NCI-H146 (cell line): ENCODE measurements around the gene CD160.
"Not testable (repeated sequence)": the region's sequence is repeated elsewhere in the genome, so short reads cannot be mapped to it uniquely, and the experiment has no call there.

Experiments
- DNase-seq: peaks from one replicate; lab custom pipeline; 2025; lab: John Stamatoyannopoulos, UW

Gene CD160

GRCh38 chr1:145710291-145711027 lies 8.8 kb upstream of the CD160 start:
- DNase-seq: no peak

- no peak for DNase-seq
Measured at GRCh38 chr1:145711213-145711651, 8.1 kb upstream of the CD160 start.

- no peak for DNase-seq
Measured at GRCh38 chr1:145714524-145715111, 4.7 kb upstream of the CD160 start.

GRCh38 chr1:145716641-145717345 lies 2.5 kb upstream of the CD160 start:
- no peak for DNase-seq

- no peak for DNase-seq
Measured at GRCh38 chr1:145717833-145718232, 1.5 kb upstream of the CD160 start.

GRCh38 chr1:145718465-145718864 lies 834 bp upstream of the CD160 start:
- not testable (repeated sequence) for DNase-seq

GRCh38 chr1:145720556-145720877 lies 1.2 kb downstream of the CD160 start:
- DNase-seq: no peak

GRCh38 chr1:145720878-145721671 lies 1.8 kb downstream of the CD160 start:
- DNase-seq: peak; percentile 60

GRCh38 chr1:145726193-145726592 lies 6.9 kb downstream of the CD160 start:
- not testable (repeated sequence) for DNase-seq

- no peak for DNase-seq
Measured at GRCh38 chr1:145729196-145729595, 9.9 kb downstream of the CD160 start.

GRCh38 chr1:145729666-145730436 lies 10.6 kb downstream of the CD160 start:
- no peak for DNase-seq

- DNase-seq: no peak
Measured at GRCh38 chr1:145730467-145730866, 11.2 kb downstream of the CD160 start.

- DNase-seq: no peak
Measured at GRCh38 chr1:145730900-145731299, 11.6 kb downstream of the CD160 start.

- no peak for DNase-seq
Measured at GRCh38 chr1:145736191-145736590, 16.9 kb downstream of the CD160 start.

GRCh38 chr1:145740269-145740668 lies 21.0 kb downstream of the CD160 start:
- no peak for DNase-seq

- DNase-seq: no peak
Measured at GRCh38 chr1:145747398-145748247, 28.3 kb downstream of the CD160 start.

GRCh38 chr1:145750426-145750825 lies 31.1 kb downstream of the CD160 start:
- no peak for DNase-seq

- no peak for DNase-seq
Measured at GRCh38 chr1:145751491-145752037, 32.3 kb downstream of the CD160 start.

GRCh38 chr1:145757420-145757819 lies 38.1 kb downstream of the CD160 start:
- DNase-seq: no peak

- DNase-seq: no peak
Measured at GRCh38 chr1:145758116-145758515, 38.8 kb downstream of the CD160 start.
